ENCODE data around the gene NSD2.
"Not testable (repeated sequence)": the region's sequence is repeated elsewhere in the genome, so short reads cannot be mapped to it uniquely, and the experiment has no call there.

NSD2 gene

DNA sequence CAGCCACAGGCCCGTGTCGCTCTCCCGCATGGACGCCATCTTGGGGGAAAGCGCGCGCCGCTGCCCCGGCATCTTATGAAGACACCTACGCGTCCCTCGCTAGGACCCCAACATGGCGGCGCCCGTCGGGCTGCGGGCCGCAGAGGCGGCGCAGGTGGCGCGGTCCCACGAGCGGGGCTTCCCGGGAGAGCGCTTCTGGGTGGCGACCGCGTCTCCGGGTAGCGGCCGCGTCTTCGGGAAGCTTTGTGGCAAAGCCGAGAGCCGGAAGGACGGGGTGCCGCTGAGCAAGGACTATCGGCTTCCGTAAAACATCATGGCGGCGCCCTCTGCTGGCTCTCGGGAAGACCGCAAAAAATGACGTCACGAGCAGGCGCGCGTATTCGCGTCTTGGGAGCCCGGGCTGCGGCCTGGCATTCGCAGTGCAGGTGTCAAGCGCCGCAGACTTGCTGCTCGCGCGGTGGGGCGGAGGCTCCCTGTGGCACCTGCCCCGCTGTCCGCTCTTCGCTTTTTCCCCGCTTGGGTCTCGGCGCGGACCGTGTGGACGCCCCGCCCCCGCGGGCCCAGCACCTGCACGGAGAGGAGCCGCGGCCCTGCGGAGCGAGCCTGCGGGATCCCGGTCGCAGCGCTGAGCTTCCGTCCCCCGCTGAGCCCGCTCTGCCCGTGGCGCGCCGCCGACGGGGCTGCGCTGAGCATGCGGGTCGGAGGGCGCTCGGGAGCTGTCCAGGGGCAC lies 137.9 kb downstream of the NSD2 start, which contains the start of gene NELFA:
TSS of gene NELFA (minus strand) at position 54 of the 730 bp plus-strand sequence. CDS start at position 39, 15 bp downstream.
- DNase-seq: peak; percentile 88

GRCh38 chr4:2009651-2010233 lies 138.5 kb downstream of the NSD2 start:
- peak; percentile 24 for DNase-seq

- DNase-seq: no peak
Measured at GRCh38 chr4:2011583-2011982, 140.4 kb downstream of the NSD2 start.

- DNase-seq: no peak
Measured at GRCh38 chr4:2015008-2015407, 143.8 kb downstream of the NSD2 start.

- peak; percentile 87 for DNase-seq
Measured at GRCh38 chr4:2021358-2022018, 150.3 kb downstream of the NSD2 start.

DNA sequence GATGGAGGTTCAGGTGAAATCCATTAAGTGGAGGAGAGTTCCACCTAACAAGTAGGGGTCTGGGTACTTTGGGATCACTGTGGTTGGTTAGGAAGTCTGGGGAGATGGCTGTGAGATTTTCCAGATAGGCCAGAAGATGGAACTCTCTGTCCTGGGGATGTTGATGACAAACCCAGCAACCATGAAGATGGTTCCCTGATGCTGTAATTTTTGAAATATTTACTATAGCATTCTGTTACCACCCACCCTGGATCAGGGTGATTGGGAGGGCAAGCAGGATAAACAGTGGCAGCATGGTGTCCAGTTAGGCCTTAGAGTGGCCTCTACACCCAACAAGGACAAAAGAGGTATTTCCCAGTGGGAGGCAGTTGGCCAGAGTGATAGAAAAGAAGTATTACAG lies 153.5 kb downstream of the NSD2 start:
- no peak for DNase-seq

- no peak for DNase-seq
Measured at GRCh38 chr4:2025817-2026216, 154.6 kb downstream of the NSD2 start.

DNA sequence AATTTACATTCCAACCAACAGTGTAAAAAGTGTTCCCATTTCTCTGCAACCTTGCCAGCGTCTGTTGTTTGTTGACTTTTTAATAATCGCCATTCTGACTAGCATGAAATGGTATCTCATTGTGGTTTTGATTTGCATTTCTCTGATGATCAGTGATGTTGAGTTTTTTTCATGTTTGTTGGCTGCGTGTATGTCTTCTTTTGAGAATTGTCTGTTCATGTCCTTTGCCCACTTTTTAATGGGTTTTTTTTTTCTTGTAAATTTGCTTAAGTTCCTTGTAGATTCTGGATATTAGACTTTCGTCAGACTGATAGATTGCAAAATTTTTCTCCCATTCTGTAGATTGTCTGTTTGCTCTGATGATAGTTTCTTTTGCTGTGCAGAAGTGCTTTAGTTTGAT lies 155.9 kb downstream of the NSD2 start:
- DNase-seq: not testable (repeated sequence)

- not testable (repeated sequence) for DNase-seq
Measured at GRCh38 chr4:2031161-2031560, 160.0 kb downstream of the NSD2 start.
